GM10266 (cell line): Measurements from ENCODE around the gene LPO.

ENCODE experiments used
- DNase-seq: peaks from one replicate; pipeline ENCODE4 v3.0.0; 2012; ENCODE audit errors: extremely low spot score
- TF ChIP-seq, protein P1 (sequence below): IDR thresholded peaks from 2 replicates; pipeline ENCODE4 v1.5.1; 2012; ENCODE audit warnings: mild to moderate bottlenecking, low read depth; ENCODE audit not compliant: control insufficient read depth, insufficient read depth; ENCODE audit errors: missing control alignments

The LPO gene

DNA sequence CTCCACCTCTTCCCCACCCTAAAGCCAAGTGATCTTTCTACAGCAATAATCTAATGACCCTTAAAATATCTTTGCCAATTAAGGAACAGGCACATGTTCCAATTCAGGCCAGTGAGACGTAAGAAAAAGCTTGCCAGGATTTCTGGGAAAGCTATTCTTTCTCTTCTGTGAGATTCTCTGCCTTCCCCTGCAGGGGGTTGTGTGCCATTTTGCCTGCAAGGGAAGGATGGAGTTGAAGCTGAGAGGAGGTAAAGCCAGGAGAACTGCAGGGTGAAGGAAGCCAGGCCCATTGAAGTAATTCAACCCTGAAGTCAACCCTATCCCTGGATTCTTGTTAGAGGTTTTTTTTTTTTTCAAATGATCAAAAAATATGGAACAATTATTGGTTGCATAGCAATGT lies 9.0 kb upstream of the LPO start:
- TF ChIP-seq, protein P1, sequence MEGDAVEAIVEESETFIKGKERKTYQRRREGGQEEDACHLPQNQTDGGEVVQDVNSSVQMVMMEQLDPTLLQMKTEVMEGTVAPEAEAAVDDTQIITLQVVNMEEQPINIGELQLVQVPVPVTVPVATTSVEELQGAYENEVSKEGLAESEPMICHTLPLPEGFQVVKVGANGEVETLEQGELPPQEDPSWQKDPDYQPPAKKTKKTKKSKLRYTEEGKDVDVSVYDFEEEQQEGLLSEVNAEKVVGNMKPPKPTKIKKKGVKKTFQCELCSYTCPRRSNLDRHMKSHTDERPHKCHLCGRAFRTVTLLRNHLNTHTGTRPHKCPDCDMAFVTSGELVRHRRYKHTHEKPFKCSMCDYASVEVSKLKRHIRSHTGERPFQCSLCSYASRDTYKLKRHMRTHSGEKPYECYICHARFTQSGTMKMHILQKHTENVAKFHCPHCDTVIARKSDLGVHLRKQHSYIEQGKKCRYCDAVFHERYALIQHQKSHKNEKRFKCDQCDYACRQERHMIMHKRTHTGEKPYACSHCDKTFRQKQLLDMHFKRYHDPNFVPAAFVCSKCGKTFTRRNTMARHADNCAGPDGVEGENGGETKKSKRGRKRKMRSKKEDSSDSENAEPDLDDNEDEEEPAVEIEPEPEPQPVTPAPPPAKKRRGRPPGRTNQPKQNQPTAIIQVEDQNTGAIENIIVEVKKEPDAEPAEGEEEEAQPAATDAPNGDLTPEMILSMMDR: no peak
- no peak for DNase-seq

DNA sequence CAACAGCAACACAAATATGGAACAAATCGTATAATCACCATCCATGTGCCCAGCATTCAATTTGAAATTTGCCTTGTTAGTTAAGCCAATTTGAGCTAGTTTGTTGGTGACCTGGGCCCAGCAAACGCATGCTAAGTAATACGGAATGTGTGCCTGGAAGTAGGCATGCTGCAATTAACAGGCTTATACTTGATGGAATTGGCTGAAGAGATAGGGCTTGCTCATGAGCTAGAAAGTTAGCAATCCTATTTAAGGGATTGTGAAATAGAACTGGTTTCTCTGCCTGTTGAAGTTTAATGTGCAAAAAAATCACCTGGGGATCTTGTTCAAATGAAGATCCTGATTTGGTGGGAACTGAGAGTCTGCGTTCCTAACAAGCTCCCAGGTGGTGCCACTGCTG lies 8.5 kb upstream of the LPO start:
- no peak for DNase-seq
- TF ChIP-seq, protein P1: no peak

DNA sequence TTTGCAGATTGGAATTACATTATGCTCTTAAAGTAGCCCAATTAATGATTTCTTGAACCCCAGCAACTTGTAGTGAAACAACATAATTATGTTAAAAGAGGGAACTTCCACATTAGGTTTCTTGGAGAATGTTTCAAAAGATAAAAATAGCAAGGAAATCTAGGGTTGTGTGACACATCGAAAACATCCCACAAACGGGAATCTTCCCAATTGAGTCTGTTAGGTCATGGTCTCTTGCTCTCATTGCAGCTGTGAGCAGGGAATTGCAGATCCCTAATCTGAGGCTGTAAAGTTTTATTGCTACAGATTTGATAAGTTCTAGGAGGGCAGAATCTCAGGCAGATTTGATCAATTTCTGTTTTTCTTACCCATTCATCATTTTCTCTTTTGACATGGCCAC lies 6.7 kb upstream of the LPO start:
- no peak for DNase-seq
- TF ChIP-seq, protein P1: no peak

DNA sequence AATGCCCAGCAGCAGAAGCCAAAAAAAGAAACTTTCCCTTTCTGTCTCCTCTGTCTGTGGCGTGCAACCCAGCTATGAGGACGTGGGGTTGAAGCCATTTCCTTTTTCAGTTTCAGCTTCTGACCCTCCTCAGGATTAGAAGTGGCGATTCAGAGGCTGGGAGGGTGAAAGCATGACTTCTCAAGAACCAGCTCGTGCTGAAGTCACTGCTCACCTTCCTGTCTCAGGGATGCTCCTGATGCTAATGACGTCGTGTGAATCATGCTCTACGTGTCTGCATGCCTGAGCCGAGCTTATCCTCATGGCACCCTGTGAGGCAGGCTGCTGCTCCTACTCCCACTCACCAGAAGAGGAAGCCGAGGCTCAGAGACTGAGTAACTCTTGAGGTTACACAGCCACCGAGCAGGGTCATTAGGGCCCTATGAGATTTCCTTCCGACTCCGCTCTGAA lies 5.7 kb upstream of the LPO start:
- TF ChIP-seq, protein P1: no peak
- peak; percentile 56 for DNase-seq

DNA sequence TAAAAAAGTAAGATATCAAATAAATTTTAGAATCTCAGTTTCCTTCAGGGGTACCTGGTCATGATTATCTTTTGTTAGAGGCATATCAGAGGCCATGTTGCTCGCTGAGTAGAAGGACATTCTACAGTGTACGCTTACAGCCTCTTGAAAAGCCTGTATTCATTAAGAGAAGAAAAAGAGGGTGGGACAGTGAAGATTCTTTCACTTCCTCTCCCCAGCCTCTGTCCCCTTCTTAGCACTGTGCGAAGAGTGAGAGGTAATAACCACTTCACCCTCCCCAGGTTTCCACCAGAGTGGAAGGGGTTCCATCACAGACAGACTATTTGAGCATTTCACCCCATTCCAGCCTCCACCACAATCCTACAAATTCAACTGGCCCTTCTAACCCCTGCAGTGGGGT lies 4.8 kb upstream of the LPO start:
- TF ChIP-seq, protein P1: no peak
- DNase-seq: peak; percentile 61

DNA sequence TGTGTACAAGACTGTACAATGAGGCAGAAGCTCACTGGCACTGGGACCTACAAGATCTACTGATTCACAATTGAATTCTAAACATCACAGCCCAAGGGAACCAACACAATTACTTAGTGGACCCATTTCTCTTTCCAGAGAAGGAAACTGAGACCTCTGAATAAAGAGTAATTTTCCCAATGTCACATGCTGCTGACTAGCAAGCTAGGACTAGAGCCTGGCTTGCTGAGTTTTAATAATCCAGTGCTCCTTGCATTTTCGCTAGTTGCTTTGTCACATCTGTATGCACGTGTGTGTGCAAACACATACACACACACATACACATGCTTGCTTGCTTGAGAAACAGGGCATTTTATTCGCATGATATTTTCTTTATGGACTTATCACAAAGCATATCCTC lies 3.9 kb upstream of the LPO start:
- TF ChIP-seq, protein P1: no peak
- no peak for DNase-seq

DNA sequence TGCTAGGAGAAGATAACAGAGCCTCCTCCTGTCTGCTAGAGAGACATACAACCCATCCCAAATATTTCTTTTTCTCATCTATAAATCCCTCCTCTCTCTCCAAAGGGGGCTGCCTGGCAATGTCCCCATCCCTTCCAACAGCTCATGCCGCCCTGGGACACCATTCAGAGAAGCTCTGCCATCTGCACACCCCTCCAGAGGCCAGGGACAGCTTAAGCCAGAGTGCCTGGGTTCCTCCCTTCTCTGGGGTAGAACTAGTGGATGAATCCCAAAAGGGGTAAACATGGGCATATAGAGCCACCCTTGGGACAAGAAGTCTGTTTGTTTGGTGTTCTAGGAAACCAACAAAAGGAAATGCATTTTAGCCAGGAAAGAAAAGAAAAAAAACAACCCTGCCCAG lies 2.6 kb upstream of the LPO start:
- TF ChIP-seq, protein P1: no peak
- no peak for DNase-seq
